NB4 (cell line): ENCODE data around the gene MEGF9.

Source experiments
- DNase-seq: peaks from one replicate; pipeline ENCODE4 v3.0.0; 2010; ENCODE audit warnings: low read depth
- H3K4me3 ChIP-seq: one replicate; pipeline ENCODE4 v1.5.1; 2011; ENCODE audit warnings: mild to moderate bottlenecking, low read depth, low read length, moderate library complexity
- CTCF ChIP-seq: IDR thresholded peaks from one replicate; pipeline ENCODE4 v1.5.1; 2012; ENCODE audit warnings: low read depth, low read length
- MAX ChIP-seq: IDR thresholded peaks from 2 replicates; pipeline ENCODE4 v1.6.1; 2011; ENCODE audit warnings: low read depth, low read length
- MYC ChIP-seq: IDR thresholded peaks from 2 replicates; pipeline ENCODE4 v1.6.1; 2011; ENCODE audit warnings: low read depth, low read length
- POLR2A ChIP-seq: IDR thresholded peaks from 2 replicates; pipeline ENCODE4 v1.6.1; 2011; ENCODE audit warnings: mild to moderate bottlenecking; ENCODE audit not compliant: insufficient read length; ENCODE audit errors: extremely low read depth

The MEGF9 gene

GRCh38 chr9:120659209-120659608 is 55.1 kb downstream of the MEGF9 start:
- TF ChIP-seq MYC (no peak), POLR2A (no peak)
- H3K4me3 ChIP-seq = no peak overlapping the region

GRCh38 chr9:120655005-120655622 is 59.2 kb downstream of the MEGF9 start:
- DNase-seq = peak; percentile 6
- H3K4me3 ChIP-seq = no peak overlapping the region
- TF ChIP-seq CTCF (no peak), MYC (no peak), MAX (no peak), POLR2A (no peak)

More at GRCh38 chr9:120659209-120659608, 55.1 kb downstream of the MEGF9 start:
- no peak for DNase-seq

GRCh38 chr9:120654272-120654671 is 60.0 kb downstream of the MEGF9 start:
- DNase-seq = no peak
- no peak overlapping the region for H3K4me3 ChIP-seq
- TF ChIP-seq CTCF (no peak), POLR2A (no peak), MAX (no peak), MYC (no peak)

- H3K4me3 ChIP-seq = no peak overlapping the region
- TF ChIP-seq MAX (no peak), MYC (no peak), POLR2A (no peak), CTCF (no peak)
- DNase-seq = no peak
These were observed 60.5 kb downstream of the MEGF9 start for GRCh38 chr9:120653762-120654161.

- TF ChIP-seq MYC = no peak
- no peak for TF ChIP-seq CTCF
- TF ChIP-seq MAX = no peak
- TF ChIP-seq POLR2A = no peak
- H3K4me3 ChIP-seq = no peak overlapping the region
- DNase-seq = no peak
These were observed 61.3 kb downstream of the MEGF9 start for GRCh38 chr9:120652934-120653333.

- DNase-seq = peak; percentile 62
- H3K4me3 ChIP-seq = no peak overlapping the region
- no peak for TF ChIP-seq MYC
- no peak for TF ChIP-seq MAX
- no peak for TF ChIP-seq POLR2A
- TF ChIP-seq CTCF = no peak
These were observed 63.9 kb downstream of the MEGF9 start for GRCh38 chr9:120650352-120650751.
